ENCODE data around the gene ATP8A2. TPM values are rescaled to one million over a fixed set of nuclear protein-coding genes. Genes with fewer than 3 reads are reported as not detected.
"Not testable (repeated sequence)": the region's sequence is repeated elsewhere in the genome, so short reads cannot be mapped to it uniquely, and the experiment has no call there.

ATP8A2 gene
- total RNA-seq, 2 donors from 2014 or later = 0.08 to 0.19 TPM

DNA sequence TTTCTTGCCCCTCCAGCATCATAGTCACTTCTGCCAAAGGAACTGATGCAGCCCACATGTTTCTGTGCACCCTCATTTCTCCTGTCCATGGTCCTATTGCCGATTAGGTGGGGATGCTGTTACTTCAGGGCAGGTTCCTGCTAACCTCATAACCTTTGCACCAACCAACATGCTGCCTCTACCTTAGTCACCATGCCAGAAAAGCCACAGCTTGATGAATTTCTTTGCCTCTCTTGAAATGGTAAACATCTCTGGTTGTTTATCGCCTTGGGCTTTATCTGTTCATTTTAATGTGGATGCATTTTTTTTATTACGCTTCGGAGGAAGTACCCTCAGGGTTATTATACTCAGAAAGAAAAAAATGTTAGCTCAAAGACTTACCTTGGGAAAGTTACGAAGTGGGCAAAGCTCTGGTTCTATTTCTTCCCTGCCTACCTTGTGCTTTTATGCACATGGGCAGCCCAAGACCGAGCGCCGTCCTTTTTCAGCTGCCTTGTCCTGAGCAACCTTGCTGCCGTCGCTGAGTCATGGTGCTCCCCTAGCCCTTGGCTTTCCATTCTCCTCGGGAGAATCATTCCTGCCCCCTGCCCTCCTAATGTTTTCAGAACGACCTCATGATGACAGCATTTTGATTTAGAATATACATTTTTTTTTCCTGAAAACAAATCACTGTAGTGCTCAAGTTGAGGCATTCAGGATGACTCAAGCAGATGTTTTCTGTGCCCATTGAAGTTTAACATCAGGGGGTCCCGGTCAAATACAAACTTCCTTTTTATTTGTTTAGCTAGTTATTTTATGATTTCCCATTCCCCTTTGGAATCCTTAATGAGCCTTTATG, 400.1 kb downstream of the ATP8A2 start:
- DNase-seq (ENCODE audit: low spot score) = no peak
- no peaks in the 10 kb centered on the region for H3K27me3 ChIP-seq
- no peak overlapping the region for H3K27ac ChIP-seq
- H3K36me3 ChIP-seq = no peaks in the 10 kb centered on the region
- no peaks in the 10 kb centered on the region for H3K9me3 ChIP-seq
- peaks cover 0 to 3% of the 10 kb centered on the region in 2 donors for H3K4me1 ChIP-seq
- H3K4me3 ChIP-seq = no peak overlapping the region
- TF ChIP-seq, protein P1, sequence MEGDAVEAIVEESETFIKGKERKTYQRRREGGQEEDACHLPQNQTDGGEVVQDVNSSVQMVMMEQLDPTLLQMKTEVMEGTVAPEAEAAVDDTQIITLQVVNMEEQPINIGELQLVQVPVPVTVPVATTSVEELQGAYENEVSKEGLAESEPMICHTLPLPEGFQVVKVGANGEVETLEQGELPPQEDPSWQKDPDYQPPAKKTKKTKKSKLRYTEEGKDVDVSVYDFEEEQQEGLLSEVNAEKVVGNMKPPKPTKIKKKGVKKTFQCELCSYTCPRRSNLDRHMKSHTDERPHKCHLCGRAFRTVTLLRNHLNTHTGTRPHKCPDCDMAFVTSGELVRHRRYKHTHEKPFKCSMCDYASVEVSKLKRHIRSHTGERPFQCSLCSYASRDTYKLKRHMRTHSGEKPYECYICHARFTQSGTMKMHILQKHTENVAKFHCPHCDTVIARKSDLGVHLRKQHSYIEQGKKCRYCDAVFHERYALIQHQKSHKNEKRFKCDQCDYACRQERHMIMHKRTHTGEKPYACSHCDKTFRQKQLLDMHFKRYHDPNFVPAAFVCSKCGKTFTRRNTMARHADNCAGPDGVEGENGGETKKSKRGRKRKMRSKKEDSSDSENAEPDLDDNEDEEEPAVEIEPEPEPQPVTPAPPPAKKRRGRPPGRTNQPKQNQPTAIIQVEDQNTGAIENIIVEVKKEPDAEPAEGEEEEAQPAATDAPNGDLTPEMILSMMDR (IDR thresholded peaks at IDR 0.05) = no peak

DNA sequence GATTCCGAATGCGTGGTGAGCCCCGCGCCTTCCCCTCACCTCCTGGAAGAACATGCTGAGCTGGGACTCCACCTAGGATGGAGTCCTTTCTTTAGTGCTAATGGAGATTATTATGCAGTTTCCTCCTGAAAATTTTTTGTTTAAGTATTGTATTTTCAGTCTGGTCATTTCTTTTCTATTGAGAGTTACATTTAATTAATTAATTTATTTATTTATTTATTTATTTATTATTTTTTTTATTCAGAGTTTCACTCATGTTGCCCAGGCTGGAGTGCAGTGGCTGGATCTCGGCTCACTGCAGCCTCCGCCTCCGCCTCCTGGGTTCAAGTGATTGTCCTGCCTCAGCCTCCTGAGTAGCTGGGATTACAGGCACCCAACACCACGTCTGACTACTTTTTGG, 400.8 kb downstream of the ATP8A2 start:
- H3K27ac ChIP-seq; H3K36me3 ChIP-seq; DNase-seq (ENCODE audit: low spot score); H3K4me1 ChIP-seq; H3K9me3 ChIP-seq; H3K4me3 ChIP-seq; H3K27me3 ChIP-seq: not testable (repeated sequence)

DNA sequence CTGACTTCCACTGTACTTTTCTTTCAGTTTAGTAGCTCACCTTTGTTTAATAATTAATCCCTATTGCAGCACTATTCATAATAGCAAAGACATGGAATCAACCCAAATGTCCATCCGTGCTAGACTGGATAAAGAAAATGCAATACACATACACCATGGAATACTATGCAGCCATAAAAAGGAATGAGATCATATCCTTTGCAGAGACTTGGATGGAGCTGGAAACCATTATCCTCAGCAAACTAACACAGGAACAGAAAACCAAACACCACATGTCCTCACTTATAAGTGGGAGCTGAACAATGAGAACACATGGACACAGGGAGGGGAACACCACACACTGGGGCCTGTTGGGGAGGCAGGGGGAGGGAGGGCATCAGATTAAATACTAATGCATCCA, 402.3 kb downstream of the ATP8A2 start:
- H3K36me3 ChIP-seq; H3K27me3 ChIP-seq; H3K4me3 ChIP-seq; DNase-seq (ENCODE audit: low spot score); H3K4me1 ChIP-seq; H3K27ac ChIP-seq; H3K9me3 ChIP-seq: not testable (repeated sequence)

DNA sequence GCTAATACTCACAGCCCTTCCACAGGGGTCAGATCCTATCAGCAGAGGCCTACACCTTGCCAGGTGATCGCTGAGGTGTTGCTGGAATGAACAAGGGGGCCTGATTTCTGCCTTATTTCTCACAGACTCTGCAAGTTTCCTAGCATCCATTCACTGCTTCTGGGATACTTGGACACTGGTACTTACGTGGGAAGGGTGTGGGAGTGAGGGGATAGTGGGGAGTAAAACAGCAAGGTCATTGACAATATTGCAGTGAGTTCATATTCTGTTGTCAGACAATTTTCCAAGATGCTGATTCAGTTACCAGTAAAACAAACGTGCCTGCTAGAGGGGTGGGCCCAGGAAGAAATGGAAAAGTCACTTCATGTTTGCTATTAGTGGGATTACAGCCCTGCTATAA, 403.5 kb downstream of the ATP8A2 start:
- peaks cover 0 to 5% of the 10 kb centered on the region in 2 donors for H3K4me1 ChIP-seq
- no peaks in the 10 kb centered on the region for H3K36me3 ChIP-seq
- no peak overlapping the region for H3K4me3 ChIP-seq
- no peak for DNase-seq (ENCODE audit: low spot score)
- H3K27ac ChIP-seq = no peak overlapping the region
- H3K27me3 ChIP-seq = no peaks in the 10 kb centered on the region
- TF ChIP-seq, protein P1 (IDR thresholded peaks at IDR 0.05) = no peak
- no peaks in the 10 kb centered on the region for H3K9me3 ChIP-seq

DNA sequence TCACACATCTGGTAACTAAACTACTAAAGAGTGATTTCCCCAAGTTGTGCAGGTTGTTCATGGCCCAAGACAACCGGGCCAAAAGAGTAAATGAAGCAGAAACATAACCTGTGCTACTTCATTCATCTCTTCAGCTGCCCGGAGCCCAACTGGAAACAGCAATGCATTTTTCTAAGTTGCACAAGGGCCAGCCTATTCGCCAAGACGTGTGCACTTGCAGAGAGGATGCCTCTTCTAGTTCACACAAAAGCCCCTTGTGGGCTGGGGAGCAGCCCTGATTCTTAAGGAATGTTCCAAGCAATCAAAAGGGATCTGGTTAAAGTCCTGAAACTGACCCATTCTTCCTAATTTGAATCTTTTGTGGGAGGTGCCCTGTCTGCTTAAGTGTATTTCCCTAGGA, 404.2 kb downstream of the ATP8A2 start:
- no peaks in the 10 kb centered on the region for H3K27me3 ChIP-seq
- TF ChIP-seq, protein P1 (IDR thresholded peaks at IDR 0.05) = no peak
- no peak for DNase-seq (ENCODE audit: low spot score)
- peaks cover 0 to 5% of the 10 kb centered on the region in 2 donors for H3K4me1 ChIP-seq
- H3K9me3 ChIP-seq = no peaks in the 10 kb centered on the region
- no peak overlapping the region for H3K27ac ChIP-seq
- no peak overlapping the region for H3K4me3 ChIP-seq
- H3K36me3 ChIP-seq = no peaks in the 10 kb centered on the region

DNA sequence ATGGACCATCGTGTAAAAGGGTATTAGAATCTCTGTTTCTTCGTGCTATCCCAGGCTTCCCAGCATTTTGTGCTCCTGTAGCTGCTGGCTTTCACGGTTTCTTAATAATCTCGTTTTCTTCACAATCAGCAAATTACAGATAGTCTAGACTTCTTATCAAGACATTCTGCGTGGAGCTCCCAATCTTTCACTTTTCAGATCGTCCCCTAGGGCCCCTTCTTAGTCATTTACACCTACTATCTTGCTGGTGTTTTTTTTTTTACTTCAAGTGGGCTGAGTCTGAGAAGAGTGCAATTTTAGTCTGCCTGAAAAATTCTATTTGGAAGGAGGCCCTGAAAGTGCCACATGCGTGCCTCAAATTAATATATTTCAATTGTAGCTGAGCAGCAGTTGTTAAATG, 404.9 kb downstream of the ATP8A2 start:
- DNase-seq (ENCODE audit: low spot score) = no peak
- Histone ChIP-seq H3K36me3 (no peaks in the 10 kb centered on the region), H3K27ac (no peak overlapping the region), H3K4me1 (peaks cover 0 to 5% of the 10 kb centered on the region in 2 donors), H3K27me3 (no peaks in the 10 kb centered on the region), H3K9me3 (no peaks in the 10 kb centered on the region), H3K4me3 (no peak overlapping the region)
- TF ChIP-seq, protein P1 (IDR thresholded peaks at IDR 0.05) = no peak

DNA sequence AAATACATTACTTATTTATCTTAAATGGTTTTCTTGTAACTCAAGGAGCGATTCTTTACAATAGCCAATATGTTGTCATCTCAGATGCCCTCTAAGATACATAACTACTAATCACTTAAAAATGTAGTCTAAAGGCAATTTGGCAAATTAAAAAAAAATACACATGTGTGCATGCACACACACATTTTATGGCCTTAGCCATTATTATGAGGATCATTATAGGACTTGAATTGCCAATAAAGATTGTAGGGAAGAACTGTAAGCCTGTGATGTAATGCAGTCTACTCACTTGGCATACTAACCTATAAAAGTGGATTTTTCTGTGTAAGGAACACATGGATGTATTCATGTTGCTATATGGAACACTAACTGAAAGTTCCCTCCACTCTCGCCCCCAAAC, 405.7 kb downstream of the ATP8A2 start:
- no peak overlapping the region for H3K27ac ChIP-seq

More for the DNA sequence above, 405.7 kb downstream of the ATP8A2 start:
- Histone ChIP-seq H3K27me3 (no peaks in the 10 kb centered on the region), H3K36me3 (no peaks in the 10 kb centered on the region), H3K9me3 (no peaks in the 10 kb centered on the region), H3K4me3 (no peak overlapping the region), H3K4me1 (peaks cover 0 to 5% of the 10 kb centered on the region in 2 donors)
- TF ChIP-seq, protein P1 (IDR thresholded peaks at IDR 0.05) = no peak
- no peak for DNase-seq (ENCODE audit: low spot score)
